GM19463 (cell line): ENCODE results near the gene KRT82.

Experiments
- ATAC-seq: cut with Tn5 transposase; IDR thresholded peaks from one replicate; pipeline ENCODE4 v1.9.1; 2021; ENCODE audit warnings: mild to moderate bottlenecking, moderate library complexity; ENCODE audit not compliant: unreplicated experiment

The KRT82 gene

GRCh38 chr12:52362118-52362726, 43.9 kb downstream of the KRT82 start:
- no peak for ATAC-seq

GRCh38 chr12:52361553-52361952, 44.6 kb downstream of the KRT82 start:
- ATAC-seq, result no peak

- ATAC-seq, result no peak
Observed at GRCh38 chr12:52360663-52361271, 45.4 kb downstream of the KRT82 start.

GRCh38 chr12:52360106-52360662, 46.0 kb downstream of the KRT82 start:
- no peak for ATAC-seq

- no peak for ATAC-seq
Observed at GRCh38 chr12:52359621-52360061, 46.5 kb downstream of the KRT82 start.

GRCh38 chr12:52358575-52359350, 47.4 kb downstream of the KRT82 start:
- ATAC-seq, result peak; percentile 99

- ATAC-seq, result no peak
Observed at GRCh38 chr12:52356762-52357580, 49.2 kb downstream of the KRT82 start.

GRCh38 chr12:52356031-52356761, 49.9 kb downstream of the KRT82 start:
- ATAC-seq, result no peak

- no peak for ATAC-seq
Observed at GRCh38 chr12:52355176-52355575, 51.0 kb downstream of the KRT82 start.

GRCh38 chr12:52354200-52354599, 51.9 kb downstream of the KRT82 start:
- no peak for ATAC-seq

GRCh38 chr12:52353766-52354165, 52.4 kb downstream of the KRT82 start:
- ATAC-seq, result no peak

GRCh38 chr12:52352951-52353350, 53.2 kb downstream of the KRT82 start:
- no peak for ATAC-seq

- ATAC-seq, result no peak
Observed at GRCh38 chr12:52351196-52352059, 54.7 kb downstream of the KRT82 start.

- ATAC-seq, result no peak
Observed at GRCh38 chr12:52350786-52351185, 55.3 kb downstream of the KRT82 start.

- ATAC-seq, result no peak
Observed at GRCh38 chr12:52350021-52350620, 56.0 kb downstream of the KRT82 start.

GRCh38 chr12:52349196-52349595, 56.9 kb downstream of the KRT82 start:
- no peak for ATAC-seq

GRCh38 chr12:52347551-52348510, 58.3 kb downstream of the KRT82 start:
- ATAC-seq, result no peak

- no peak for ATAC-seq
Observed at GRCh38 chr12:52347016-52347415, 59.1 kb downstream of the KRT82 start.
